H54 (cell line): Measurements from ENCODE around the gene TMEM109.

ENCODE experiments used
- DNase-seq: peaks from one replicate; pipeline ENCODE4 v3.0.0; 2011; ENCODE audit warnings: low spot score, mixed read lengths; ENCODE audit not compliant: insufficient read length
- FAIRE-seq: peaks from 3 replicates; lab custom pipeline; 2011; peaks lifted over from hg19 to GRCh38; lab: Jason Lieb, UNC
- POLR2A ChIP-seq: IDR thresholded peaks from 2 replicates; pipeline ENCODE4 v1.6.1; 2011; ENCODE audit warnings: low read depth, mild to moderate bottlenecking, low read length

The TMEM109 gene

GRCh38 chr11:60942970-60943565 is 29.1 kb downstream of the TMEM109 start:
- DNase-seq = no peak
- no peak for TF ChIP-seq POLR2A
- no peak for FAIRE-seq

GRCh38 chr11:60944490-60945294 is 30.7 kb downstream of the TMEM109 start:
- no peak for TF ChIP-seq POLR2A
- DNase-seq = no peak
- FAIRE-seq = no peak

DNA sequence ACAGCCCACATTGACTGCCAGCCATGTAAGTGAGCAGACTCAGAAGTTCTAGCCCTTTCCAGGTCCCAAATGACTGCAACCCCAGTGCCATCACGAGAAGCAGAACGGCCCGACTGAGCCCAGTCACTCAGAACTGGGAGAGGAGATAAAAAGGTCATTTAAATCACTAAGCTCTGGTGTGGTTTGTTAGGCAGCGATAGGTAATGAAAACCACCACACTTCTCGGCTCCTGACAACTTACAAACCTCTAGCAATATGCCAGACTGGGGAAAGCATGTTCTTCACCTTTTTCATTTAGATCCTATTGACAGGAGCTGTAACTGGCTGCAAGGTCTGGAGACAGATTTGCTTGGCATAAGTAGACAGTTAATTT is 31.3 kb downstream of the TMEM109 start:
- no peak for TF ChIP-seq POLR2A
- no peak for FAIRE-seq
- no peak for DNase-seq

GRCh38 chr11:60946601-60947264 is 32.8 kb downstream of the TMEM109 start:
- no peak for TF ChIP-seq POLR2A
- FAIRE-seq (no peak), DNase-seq (no peak)

GRCh38 chr11:60947700-60948099 is 33.7 kb downstream of the TMEM109 start:
- no peak for FAIRE-seq

GRCh38 chr11:60948250-60948649 is 34.3 kb downstream of the TMEM109 start:
- DNase-seq = no peak
- no peak for FAIRE-seq
- no peak for TF ChIP-seq POLR2A

More at GRCh38 chr11:60947700-60948099, 33.7 kb downstream of the TMEM109 start:
- TF ChIP-seq POLR2A = no peak
- DNase-seq = no peak

DNA sequence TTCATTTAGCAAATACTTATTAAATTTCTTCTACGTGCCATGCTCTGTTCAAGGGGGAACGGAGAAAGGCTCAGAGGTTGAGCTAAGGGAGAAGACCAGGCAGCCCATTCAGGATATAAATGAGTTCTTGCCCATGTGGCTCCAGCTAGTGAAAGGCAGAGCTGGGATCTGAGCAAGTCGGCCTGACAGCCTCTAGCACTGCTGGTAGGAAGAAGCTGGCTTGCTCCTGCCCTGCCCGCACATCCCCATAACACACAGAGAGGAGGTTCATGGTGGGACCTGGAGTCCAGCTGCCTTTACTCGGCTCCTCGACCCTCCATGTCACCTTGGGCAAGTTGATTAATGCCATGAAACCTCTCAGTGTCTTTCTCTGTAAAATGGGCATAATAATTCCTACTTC is 36.1 kb downstream of the TMEM109 start:
- no peak for TF ChIP-seq POLR2A
- no peak for DNase-seq
- FAIRE-seq = no peak

GRCh38 chr11:60950933-60951605 is 37.1 kb downstream of the TMEM109 start:
- no peak for FAIRE-seq
- no peak for DNase-seq
- no peak for TF ChIP-seq POLR2A

- DNase-seq (no peak), FAIRE-seq (no peak)
- TF ChIP-seq POLR2A = no peak
Measured at GRCh38 chr11:60951606-60951903, 37.6 kb downstream of the TMEM109 start.

DNA sequence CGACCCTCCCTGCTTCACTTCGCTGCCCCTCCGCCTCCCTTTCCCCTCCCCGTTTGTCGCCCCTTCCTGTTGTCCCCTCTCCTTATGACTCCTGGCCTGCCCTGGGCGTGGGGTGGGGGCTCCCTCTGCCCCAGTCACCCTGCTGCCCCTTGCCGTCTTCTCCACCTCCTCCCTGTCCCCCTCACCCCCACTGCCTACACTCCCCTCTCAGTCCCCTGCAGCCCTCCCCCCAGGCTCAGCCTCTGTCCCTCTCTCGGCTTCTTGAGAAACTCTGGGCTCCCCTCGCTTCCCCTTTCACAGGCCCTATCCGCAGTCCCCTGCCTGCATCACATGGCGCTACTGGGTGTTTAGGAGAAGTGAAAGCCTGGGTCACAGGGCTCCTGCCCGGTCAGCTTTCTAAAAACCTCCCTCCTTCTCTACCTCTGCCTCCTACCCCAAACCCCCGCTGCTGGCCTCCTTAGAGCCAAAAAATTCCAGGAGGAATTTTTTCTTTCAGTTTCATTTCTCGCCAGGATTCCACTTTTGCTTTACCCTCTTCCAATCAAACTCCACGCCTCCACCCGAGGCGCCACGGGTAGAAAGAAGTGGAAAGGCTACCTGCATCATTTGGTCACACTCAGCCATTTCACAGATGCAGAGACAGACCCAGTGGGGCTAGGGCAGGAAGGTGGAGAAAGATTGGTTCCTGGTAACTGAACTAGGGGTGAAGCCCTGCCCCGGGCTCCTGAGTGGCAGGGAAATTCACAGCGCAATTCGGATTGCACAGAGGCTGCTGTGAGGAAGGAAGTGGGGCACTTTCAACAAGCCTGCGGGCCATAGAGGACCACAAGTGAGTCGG is 38.2 kb downstream of the TMEM109 start, which contains the start of gene SLC15A3:
Gene SLC15A3 (minus strand): TSS at position 273 of the 838 bp plus-strand sequence. CDS start 625 bp downstream, outside the sequence.
- peak; percentile 33; the same call in 1 of the 2 replicates for TF ChIP-seq POLR2A
- DNase-seq (peak; percentile 42), FAIRE-seq (no peak)

DNA sequence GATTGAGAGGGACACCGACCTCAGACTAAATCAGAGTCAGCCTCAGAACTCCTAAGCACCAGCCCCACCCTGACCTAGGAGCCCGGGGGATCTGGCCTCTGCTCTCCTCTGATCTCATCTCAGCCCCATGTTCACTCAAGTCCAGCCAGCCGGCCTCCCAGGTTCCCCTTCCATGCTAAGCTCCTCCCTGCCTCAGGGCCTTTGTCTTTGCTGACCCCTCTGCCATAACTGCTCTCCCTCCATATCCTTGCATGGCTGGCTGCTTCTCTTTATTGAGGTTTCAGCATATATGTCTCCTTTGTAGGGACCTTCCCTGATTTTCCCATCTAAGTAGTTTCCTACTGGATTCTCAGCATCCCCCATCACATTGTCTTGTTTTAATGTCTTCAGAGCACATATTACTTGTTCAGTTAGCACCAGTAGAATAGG is 38.8 kb downstream of the TMEM109 start:
- FAIRE-seq (no peak), DNase-seq (no peak)
- TF ChIP-seq POLR2A = no peak

- no peak for FAIRE-seq
- no peak for TF ChIP-seq POLR2A
- DNase-seq = no peak
Measured at GRCh38 chr11:60953781-60954180, 39.8 kb downstream of the TMEM109 start.

- no peak for DNase-seq
- FAIRE-seq = no peak
Measured at GRCh38 chr11:60954421-60954820, 40.5 kb downstream of the TMEM109 start.

More at GRCh38 chr11:60954421-60954820, 40.5 kb downstream of the TMEM109 start:
- TF ChIP-seq POLR2A = no peak
